HL-60/S4 treated with retinoic acid at 250 ng/mL for 4 days and 3 days (cell line): ENCODE measurements around the gene ERICH3.

ENCODE experiments used
- in situ Hi-C: fragments of 300-500 bp; cut with MboI; formaldehyde crosslinking; loops from 2 replicates; pipeline ENCODE4 v1.7.0; 2022; ENCODE audit warnings: low sequenced_read_pairs

ERICH3 gene

GRCh38 chr1:74673351-74674111, at the start of gene ERICH3:
TSS of gene ERICH3 (minus strand) at chr1:74673792. CDS start at chr1:74673519, 273 bp downstream.
- in situ Hi-C loops: no loop called here

- in situ Hi-C loops: no loop called here
Measured at GRCh38 chr1:74717626-74718025, 44.0 kb upstream of the ERICH3 start.

GRCh38 chr1:74716822-74717221, 43.2 kb upstream of the ERICH3 start:
- in situ Hi-C loops: no loop called here

GRCh38 chr1:74715806-74716205, 42.2 kb upstream of the ERICH3 start:
- in situ Hi-C loops: no loop called here

GRCh38 chr1:74715236-74715502, 41.6 kb upstream of the ERICH3 start:
- in situ Hi-C loops: no loop called here

GRCh38 chr1:74714429-74715235, 41.0 kb upstream of the ERICH3 start:
- in situ Hi-C loops: no loop called here

- in situ Hi-C loops: no loop called here
Measured at GRCh38 chr1:74713849-74714248, 40.3 kb upstream of the ERICH3 start.

- in situ Hi-C loops: no loop called here
Measured at GRCh38 chr1:74712881-74713280, 39.3 kb upstream of the ERICH3 start.

- in situ Hi-C loops: no loop called here
Measured at GRCh38 chr1:74703386-74704182, 30.0 kb upstream of the ERICH3 start.

- in situ Hi-C loops: loop anchor here (25.0 kb wide), 1 partner anchor 862 kb away; no protein-coding TSS in a partner anchor
Measured at GRCh38 chr1:74699331-74699730, 25.7 kb upstream of the ERICH3 start.

- in situ Hi-C loops: loop anchor here (25.0 kb wide), 1 partner anchor 861 kb away; no protein-coding TSS in a partner anchor
Measured at GRCh38 chr1:74697832-74698231, 24.2 kb upstream of the ERICH3 start.

GRCh38 chr1:74693473-74693872, 19.9 kb upstream of the ERICH3 start:
- in situ Hi-C loops: loop anchor here (25.0 kb wide), 1 partner anchor 856 kb away; no protein-coding TSS in a partner anchor

- in situ Hi-C loops: loop anchor here (25.0 kb wide), 1 partner anchor 854 kb away; no protein-coding TSS in a partner anchor
Measured at GRCh38 chr1:74690909-74691308, 17.3 kb upstream of the ERICH3 start.

- in situ Hi-C loops: loop anchor here (25.0 kb wide), 1 partner anchor 853 kb away; no protein-coding TSS in a partner anchor
Measured at GRCh38 chr1:74690364-74690696, 16.7 kb upstream of the ERICH3 start.

GRCh38 chr1:74689621-74690363, 16.2 kb upstream of the ERICH3 start:
- in situ Hi-C loops: loop anchor here (25.0 kb wide), 1 partner anchor 852 kb away; no protein-coding TSS in a partner anchor

GRCh38 chr1:74686928-74687327, 13.3 kb upstream of the ERICH3 start:
- in situ Hi-C loops: loop anchor here (25.0 kb wide), 1 partner anchor 850 kb away; no protein-coding TSS in a partner anchor

- in situ Hi-C loops: loop anchor here (25.0 kb wide), 1 partner anchor 847 kb away; no protein-coding TSS in a partner anchor
Measured at GRCh38 chr1:74684301-74684700, 10.7 kb upstream of the ERICH3 start.

GRCh38 chr1:74683656-74684055, 10.1 kb upstream of the ERICH3 start:
- in situ Hi-C loops: loop anchor here (25.0 kb wide), 1 partner anchor 846 kb away; no protein-coding TSS in a partner anchor

GRCh38 chr1:74681851-74682250, 8.3 kb upstream of the ERICH3 start:
- in situ Hi-C loops: loop anchor here (25.0 kb wide), 1 partner anchor 845 kb away; no protein-coding TSS in a partner anchor

- in situ Hi-C loops: loop anchor here (25.0 kb wide), 1 partner anchor 844 kb away; no protein-coding TSS in a partner anchor
Measured at GRCh38 chr1:74681449-74681848, 7.9 kb upstream of the ERICH3 start.
